IMR-90 (cell line): ENCODE measurements around the gene NEGR1.

ENCODE experiments used
- BHLHE40 ChIP-seq: fragments of 150-350 bp; IDR thresholded peaks from 2 replicates; pipeline ENCODE4 v1.6.1; 2016; ENCODE audit warnings: mild to moderate bottlenecking, low read depth, low read length
- CEBPB ChIP-seq: IDR thresholded peaks from 2 replicates; pipeline ENCODE4 v1.6.1; 2012; ENCODE audit warnings: low read depth, low read length, improper control_type of control experiment
- FOS ChIP-seq: fragments of 150-350 bp; IDR thresholded peaks from 2 replicates; pipeline ENCODE4 v1.6.1; 2016; ENCODE audit warnings: low read depth, low read length
- MAZ ChIP-seq: IDR thresholded peaks from 2 replicates; pipeline ENCODE4 v1.6.1; 2012; ENCODE audit warnings: low read depth, mild to moderate bottlenecking, low read length, improper control_type of control experiment, moderate library complexity, borderline replicate concordance
- MXI1 ChIP-seq: IDR thresholded peaks from 2 replicates; pipeline ENCODE4 v1.6.1; 2012; ENCODE audit warnings: low read depth, mild to moderate bottlenecking, low read length, moderate library complexity, borderline replicate concordance
- POLR2A ChIP-seq: IDR thresholded peaks from 2 replicates; pipeline ENCODE4 v1.6.1; 2012; ENCODE audit warnings: mild to moderate bottlenecking, low read depth, low read length
- RAD21 ChIP-seq: IDR thresholded peaks from 2 replicates; pipeline ENCODE4 v1.6.1; 2012; ENCODE audit warnings: low read length, improper control_type of control experiment
- TF ChIP-seq, protein P1 (sequence below): conservative IDR thresholded peaks from 2 replicates; pipeline ENCODE4 v1.5.1; 2012; ENCODE audit warnings: mild to moderate bottlenecking, low read depth, low read length, improper control_type of control experiment

DNA sequence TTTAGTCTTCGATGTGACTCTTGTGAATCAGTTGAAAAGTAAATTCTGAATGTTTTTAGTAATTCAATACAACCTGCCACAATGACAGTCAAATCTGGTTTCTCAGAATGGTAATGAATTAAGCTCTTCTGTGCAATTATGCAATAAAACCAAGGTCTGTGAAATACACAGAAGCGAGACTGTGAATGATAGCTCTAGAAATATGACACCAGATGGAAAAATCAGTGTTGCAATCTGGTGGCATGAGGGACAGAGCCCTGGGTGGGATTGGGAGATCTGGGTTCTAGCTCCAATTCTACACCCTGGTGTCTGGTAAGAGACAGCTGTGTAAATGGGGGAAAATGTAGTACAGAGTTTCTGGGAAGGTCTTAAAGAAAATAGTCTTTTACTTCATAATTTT lies 615.1 kb downstream of the NEGR1 start:
- TF ChIP-seq MAZ (no peak), POLR2A (no peak), MXI1 (no peak), FOS (no peak), RAD21 (no peak), BHLHE40 (no peak), CEBPB (peak; percentile 87)
- TF ChIP-seq, protein P1, sequence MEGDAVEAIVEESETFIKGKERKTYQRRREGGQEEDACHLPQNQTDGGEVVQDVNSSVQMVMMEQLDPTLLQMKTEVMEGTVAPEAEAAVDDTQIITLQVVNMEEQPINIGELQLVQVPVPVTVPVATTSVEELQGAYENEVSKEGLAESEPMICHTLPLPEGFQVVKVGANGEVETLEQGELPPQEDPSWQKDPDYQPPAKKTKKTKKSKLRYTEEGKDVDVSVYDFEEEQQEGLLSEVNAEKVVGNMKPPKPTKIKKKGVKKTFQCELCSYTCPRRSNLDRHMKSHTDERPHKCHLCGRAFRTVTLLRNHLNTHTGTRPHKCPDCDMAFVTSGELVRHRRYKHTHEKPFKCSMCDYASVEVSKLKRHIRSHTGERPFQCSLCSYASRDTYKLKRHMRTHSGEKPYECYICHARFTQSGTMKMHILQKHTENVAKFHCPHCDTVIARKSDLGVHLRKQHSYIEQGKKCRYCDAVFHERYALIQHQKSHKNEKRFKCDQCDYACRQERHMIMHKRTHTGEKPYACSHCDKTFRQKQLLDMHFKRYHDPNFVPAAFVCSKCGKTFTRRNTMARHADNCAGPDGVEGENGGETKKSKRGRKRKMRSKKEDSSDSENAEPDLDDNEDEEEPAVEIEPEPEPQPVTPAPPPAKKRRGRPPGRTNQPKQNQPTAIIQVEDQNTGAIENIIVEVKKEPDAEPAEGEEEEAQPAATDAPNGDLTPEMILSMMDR: no peak
